ENCODE data around the gene L3MBTL2. TPM values are rescaled to one million over a fixed set of nuclear protein-coding genes. Genes with fewer than 3 reads are reported as not detected.

L3MBTL2 gene
- total RNA-seq, 1 experiment from 2014 or later, result 27.0 TPM

GRCh38 chr22:41280065-41280464 lies 75.0 kb downstream of the L3MBTL2 start:
- no TSS peak for BruUV-seq (replicated peaks)
- Mint-ChIP-seq H3K4me3 (ENCODE audit: low read depth, unreplicated experiment) (no peak overlapping the region), H3K36me3 (ENCODE audit: insufficient read depth, unreplicated experiment) (peaks cover 84% of the 10 kb centered on the region), H3K27me3 (ENCODE audit: unreplicated experiment) (no peaks in the 10 kb centered on the region), H3K27ac (ENCODE audit: unreplicated experiment) (no peak overlapping the region), H3K4me1 (ENCODE audit: low read depth, unreplicated experiment) (peaks cover 28% of the 10 kb centered on the region), H3K9me3 (ENCODE audit: low read depth, unreplicated experiment) (no peaks in the 10 kb centered on the region)
- CTCF ChIA-PET, result no interaction called here
- intact Hi-C loops (cut with micrococcal nuclease; ENCODE audit: unreplicated experiment), result no loop called here
- no peak for DNase-seq
- no peak for TF ChIP-seq CTCF (IDR thresholded peaks at IDR 0.05; ENCODE audit: unreplicated experiment)

GRCh38 chr22:41280854-41281253 lies 75.7 kb downstream of the L3MBTL2 start:
- Mint-ChIP-seq H3K27ac (ENCODE audit: unreplicated experiment) (no peak overlapping the region), H3K4me3 (ENCODE audit: low read depth, unreplicated experiment) (no peak overlapping the region)

More at GRCh38 chr22:41280854-41281253, 75.7 kb downstream of the L3MBTL2 start:
- CTCF ChIA-PET, result no interaction called here
- no peak for TF ChIP-seq CTCF (IDR thresholded peaks at IDR 0.05; ENCODE audit: unreplicated experiment)
- Mint-ChIP-seq H3K36me3 (ENCODE audit: insufficient read depth, unreplicated experiment) (peaks cover 92% of the 10 kb centered on the region), H3K4me1 (ENCODE audit: low read depth, unreplicated experiment) (peaks cover 28% of the 10 kb centered on the region), H3K9me3 (ENCODE audit: low read depth, unreplicated experiment) (no peaks in the 10 kb centered on the region), H3K27me3 (ENCODE audit: unreplicated experiment) (no peaks in the 10 kb centered on the region)
- intact Hi-C loops (cut with micrococcal nuclease; ENCODE audit: unreplicated experiment), result no loop called here
- BruUV-seq (replicated peaks), result no TSS peak
- no peak for DNase-seq

Small RNA genes within 50 kb of the gene (microRNA-seq; reads per million reads assigned to microRNA genes)
- gene MIR6889, result not detected

Other genes starting within 250 kb of the L3MBTL2 start
- 67.2 and 71.5 TPM in 2 replicates for gene EP300, start 112.7 kb upstream of the L3MBTL2 start, total RNA-seq (2022)
- gene CHADL, start 35.6 kb downstream of the L3MBTL2 start, total RNA-seq (2022), result 0.73 and 1.5 TPM in 2 replicates
- 189 and 194 TPM in 2 replicates for gene RANGAP1, start 80.9 kb downstream of the L3MBTL2 start, total RNA-seq (2022)
- gene ZC3H7B, start 96.2 kb downstream of the L3MBTL2 start, total RNA-seq (2022), result 53.3 and 53.5 TPM in 2 replicates
- 4.6 and 6.3 TPM in 2 replicates for gene TEF, start 176.6 kb downstream of the L3MBTL2 start, total RNA-seq (2022)
- gene TOB2, start 241.5 kb downstream of the L3MBTL2 start, total RNA-seq (2022), result 57.3 and 64.1 TPM in 2 replicates